Glomerular endothelial cell (primary cell): Measurements from ENCODE around the gene ATXN7L1. TPM values are rescaled to one million over a fixed set of nuclear protein-coding genes. Genes with fewer than 3 reads are reported as not detected.
"Not testable (repeated sequence)": the region's sequence is repeated elsewhere in the genome, so short reads cannot be mapped to it uniquely, and the experiment has no call there.

Source experiments
- DNase-seq: peaks from one replicate; pipeline ENCODE4 v3.0.0-alpha.2; 2011; ENCODE audit warnings: low read depth, low spot score; ENCODE audit errors: extremely low read depth
- total RNA-seq: library from RNA; depleted of rRNA; stranded (reverse); fragments of >200 nt; gene quantifications from 2 replicates; pipeline ENCODE4 v1.2.3, GENCODE V29; 2015

Gene ATXN7L1
- total RNA-seq, 1 donor from 2014 or later, result 11.7 TPM

DNA sequence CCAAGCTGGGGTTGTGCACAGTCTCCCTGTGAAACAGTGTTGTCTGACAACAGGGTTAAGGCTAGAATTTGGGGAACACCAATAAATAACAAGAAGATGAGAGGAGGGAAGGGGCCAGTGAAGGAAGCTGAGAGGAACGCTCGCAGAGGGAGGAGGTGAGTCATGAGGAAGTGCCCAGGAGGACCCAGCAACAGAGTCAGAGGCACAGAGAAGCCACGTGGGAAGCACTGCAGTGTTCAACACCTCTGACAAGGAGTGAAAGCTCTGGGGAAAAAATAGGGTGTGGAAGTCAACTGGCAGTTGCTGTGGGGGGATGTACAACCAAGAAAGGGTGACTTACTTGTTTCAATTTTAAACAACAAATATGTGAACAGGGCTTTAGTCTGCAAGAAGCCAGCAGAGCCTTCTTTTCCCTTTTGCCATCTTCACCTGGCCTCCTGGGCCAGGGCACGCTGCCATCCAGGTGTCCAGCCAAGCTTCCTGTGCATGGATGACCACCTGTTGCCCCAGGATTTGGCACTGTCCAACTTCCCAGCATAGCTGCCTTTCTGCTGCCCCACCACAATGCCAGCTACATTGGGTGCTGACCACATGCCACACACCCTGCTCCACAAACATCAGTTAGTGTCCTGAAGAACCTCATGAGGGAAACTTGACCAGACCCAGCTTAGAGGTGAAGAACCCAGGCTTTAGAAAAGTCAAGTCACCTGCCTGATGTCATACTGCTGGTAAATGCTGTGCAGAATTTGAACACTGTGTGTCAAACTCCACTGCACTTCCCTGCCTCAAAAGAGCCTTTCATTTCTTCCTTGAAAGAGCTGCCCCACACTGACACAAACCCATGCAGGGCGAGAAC, 69.6 kb downstream of the ATXN7L1 start:
- no peak for DNase-seq

DNA sequence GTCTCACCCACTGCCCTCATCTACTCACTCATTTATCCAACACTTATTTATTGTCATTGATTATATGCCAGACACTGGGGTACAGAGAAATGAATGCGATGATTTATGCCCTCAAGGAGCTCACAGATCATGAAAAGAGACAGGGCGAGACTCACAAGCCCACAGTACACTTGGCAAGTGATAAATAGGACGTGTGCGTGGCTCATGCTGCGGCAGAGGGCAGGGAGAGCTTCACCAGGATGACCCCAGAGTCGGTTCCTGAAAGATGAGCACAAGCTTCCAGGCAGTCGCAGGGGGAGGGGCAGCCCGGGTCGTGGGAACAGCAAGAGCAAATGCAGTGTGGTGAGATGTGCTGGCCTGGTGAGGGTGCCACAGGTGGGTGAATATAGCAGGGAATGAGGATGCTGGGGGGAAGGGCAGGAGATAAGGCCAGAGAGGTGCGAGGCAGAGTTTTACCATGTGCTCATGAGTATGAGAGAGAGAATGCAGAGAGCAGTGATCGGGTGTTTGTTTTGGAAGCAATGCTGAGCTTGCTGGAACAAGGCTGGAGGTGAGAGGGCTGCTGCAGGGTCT, 70.9 kb downstream of the ATXN7L1 start:
- no peak for DNase-seq

DNA sequence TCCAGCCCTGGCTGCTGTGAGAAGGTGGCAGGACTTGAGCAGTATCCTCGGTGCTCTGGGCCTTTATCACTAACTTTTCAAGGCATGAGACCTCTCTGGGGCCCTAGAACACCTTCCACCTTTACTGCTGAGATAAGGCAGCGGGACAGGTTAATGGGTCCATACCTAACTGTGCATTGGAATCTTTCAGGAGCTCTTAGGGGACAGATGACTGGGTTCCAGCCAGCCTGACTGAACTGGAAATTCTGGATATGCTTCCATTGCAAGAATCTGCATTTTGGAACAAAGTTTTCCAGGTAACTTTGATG, 73.0 kb downstream of the ATXN7L1 start:
- DNase-seq, result no peak

DNA sequence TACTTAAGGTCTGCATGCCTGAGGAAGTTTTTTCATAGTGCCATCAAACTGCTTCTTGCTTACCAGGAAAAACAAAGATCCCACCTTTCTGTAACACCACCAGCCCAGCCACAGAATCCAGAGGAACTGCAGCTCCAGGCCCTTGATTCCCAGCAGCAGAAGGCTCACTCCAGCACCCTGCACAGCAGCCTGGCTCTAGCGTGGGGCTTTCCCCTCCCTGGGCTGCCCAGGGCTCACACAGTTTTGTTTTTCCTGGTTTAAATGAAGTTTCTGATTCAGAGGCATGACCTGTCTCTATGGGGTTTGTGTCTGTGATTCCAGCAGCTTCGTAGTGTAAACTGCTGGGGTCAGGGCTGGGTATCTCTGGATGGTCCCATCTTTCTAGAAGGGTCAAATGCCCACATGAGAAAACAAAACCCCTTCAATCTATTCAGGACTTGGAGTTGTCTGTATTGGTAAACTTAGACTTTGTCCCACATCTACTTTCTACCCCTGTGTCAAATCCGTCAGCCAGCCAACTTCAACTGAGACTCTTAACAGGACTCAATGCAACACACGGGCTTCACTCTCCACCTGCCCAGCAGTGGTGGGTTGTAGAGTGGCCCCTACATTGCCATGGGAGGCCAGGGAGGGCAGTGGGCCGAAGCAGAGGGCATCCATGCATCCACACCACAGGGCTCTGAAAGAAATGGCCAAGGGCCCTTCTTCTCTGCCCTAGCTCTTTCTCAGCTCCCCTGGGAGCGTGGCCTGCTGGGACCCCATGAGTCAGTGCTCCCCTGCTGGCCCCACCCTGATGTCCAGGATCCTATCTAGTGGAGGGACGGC, 73.6 kb downstream of the ATXN7L1 start:
- DNase-seq, result no peak

DNA sequence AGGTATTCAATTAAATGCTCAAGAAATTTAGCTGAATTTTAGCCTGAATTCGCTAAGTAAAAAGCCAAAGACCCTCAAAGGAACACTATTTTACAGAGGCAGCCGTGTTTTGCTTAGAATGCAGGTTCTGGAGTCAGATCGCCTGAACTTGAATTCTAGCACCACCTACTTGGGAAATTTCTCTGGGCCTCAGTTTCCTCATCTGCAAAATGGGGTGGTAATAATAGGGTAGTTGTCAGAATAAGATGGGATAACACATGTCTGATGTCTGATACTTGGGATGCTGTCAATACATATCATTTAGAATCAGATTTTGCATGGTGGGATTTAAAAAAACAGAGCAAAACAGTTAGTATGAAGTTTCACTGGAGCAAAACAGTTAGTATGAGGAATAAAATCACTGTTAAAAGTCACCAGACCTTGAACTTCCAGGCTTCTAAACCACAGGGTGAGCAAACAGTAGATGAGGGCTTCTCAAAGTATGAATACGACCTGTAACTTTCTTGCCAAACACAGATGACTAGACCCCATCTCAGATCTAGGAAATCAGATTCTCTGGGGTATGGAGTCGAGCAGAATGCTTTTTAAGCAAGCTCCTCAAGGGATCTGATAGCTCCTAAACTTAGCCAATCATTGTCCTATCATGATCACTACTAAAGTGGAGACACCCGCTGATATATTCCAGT, 75.4 kb downstream of the ATXN7L1 start:
- no peak for DNase-seq

DNA sequence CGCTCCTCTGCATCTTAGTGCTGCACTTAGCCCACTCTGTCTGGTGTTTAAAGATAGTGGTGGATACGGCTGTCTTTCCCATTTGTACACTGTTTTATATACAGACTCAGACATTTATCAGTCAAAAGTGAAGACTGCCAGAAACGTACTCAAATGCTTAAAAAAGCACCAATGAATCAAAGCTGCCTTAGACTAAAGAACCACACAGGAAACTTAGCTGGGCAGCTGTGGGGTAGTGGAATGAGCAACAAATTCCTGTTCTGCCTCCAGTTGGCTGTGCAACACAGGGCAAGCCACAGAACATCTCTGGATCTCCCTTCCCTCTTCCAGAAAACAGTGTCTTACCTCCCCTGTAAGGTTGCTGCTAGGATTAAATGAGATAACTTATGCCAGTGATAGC, 76.0 kb downstream of the ATXN7L1 start:
- no peak for DNase-seq

DNA sequence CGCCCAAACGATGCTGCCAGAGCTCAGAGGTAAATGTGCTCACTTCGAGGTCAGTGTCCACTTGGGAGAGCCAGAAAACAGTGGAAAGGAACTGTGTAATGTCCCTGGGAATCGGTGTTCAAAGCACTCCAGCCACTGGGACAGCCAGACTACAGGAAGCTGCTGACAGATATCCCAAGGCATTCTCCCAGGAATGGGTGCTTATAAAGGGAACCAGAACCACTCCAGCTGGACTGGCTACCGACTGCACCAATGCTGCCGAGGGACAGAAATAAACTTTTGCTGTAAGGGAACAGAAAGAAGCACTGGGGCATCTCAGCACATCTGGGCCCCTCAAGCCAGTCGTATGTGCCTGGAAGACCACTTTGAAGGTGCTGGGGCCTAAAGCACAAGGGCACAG, 76.7 kb downstream of the ATXN7L1 start:
- no peak for DNase-seq

DNA sequence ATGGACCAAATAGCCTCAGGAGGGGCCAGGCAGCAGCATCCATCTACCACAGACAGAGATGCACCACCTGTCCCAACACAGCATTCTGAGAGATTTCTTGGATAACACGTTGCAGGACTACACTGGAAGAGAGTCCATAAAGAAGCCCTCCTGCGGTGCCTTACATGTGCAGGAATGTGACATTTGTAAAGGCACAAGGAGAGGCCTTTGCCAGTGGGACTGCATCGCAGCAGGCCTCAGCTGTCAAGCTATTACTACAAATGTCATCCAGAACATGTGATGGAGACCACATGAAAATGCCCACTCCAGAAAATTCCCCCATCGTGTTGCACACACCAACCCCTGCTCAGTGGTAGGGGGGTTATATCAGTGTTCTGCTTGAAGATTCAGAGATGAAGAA, 77.4 kb downstream of the ATXN7L1 start:
- no peak for DNase-seq

DNA sequence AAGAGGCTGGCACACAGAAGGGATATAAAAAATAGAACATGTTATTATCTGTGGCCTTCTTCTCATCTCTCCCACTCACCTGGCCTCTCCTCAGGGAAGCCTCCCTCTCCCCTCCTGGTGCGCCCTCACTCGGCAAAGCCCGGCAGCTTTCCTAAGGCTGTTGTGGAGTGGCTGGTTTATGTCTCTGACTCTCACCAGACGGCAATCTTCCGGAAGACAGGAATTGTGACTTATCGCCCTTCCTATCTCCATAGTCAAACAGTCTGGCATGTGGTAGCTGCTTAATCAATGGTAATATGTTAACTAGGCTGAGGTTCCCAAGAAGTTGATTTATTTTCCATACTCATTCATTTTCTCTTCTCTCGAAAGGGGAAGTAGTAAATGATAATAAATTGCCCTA, 78.7 kb downstream of the ATXN7L1 start:
- no peak for DNase-seq

DNA sequence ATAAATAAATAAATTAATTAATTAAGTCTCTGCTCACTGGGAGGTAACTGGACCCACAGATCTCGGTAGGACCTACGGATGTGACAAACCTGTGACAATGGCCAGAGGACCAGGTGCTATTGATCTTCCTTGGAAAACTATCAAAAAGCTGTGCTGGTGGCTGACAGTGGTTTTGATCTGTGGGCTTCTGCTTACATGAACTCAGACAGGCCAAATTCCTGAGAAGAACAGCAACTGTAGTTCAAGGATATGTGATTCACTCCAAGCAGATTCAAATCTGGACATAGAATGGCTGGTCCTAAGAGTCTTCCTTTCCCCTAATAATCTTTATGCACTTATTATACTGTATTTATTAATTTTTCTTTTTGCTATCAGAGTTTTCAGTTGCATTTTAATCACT, 80.0 kb downstream of the ATXN7L1 start:
- DNase-seq, result no peak

DNA sequence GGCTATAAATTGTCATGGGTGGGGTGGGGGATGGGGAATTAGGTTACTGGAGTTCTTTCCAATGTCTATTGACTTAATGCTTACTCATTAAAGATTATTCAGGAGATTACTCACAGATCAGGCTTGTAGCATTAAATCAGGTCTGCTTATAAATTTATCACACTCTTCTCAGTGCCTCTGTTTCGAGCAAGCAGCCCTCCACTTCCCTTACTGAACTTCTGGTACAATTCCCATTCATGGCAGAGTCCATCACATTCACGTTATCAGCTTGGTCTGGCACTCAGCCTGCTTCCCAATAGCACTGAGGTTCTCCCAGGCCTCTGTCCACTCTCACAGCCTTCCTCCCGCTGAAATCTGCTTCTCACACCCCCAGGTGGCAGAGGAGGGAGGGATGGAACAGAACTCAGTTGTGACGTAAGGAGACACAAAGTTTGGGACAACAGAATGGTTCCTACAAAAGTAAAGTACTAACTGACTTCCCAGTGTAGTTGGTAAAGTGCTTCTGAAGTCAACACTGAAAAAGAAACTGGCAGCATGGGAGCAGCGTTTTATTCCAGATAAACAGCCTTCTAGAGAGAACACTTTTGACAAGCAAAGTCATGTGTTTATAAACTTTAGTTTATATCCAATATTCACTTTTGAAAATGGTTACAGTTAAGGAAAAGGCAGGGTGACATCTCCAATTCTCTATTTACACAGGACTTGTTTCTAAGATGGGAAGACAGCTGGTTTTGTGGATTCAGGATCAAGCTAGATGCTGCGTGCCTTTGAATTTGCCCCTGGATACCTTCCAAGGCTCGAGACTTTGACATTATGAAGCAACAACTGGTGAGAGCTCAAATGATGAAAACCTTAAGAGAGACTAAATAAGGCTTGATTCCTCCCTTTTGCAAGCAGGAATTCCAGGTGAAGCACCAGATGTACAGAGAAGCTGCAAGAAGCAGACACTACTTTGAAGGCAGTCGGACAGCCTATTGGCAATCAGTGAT, 81.4 kb downstream of the ATXN7L1 start:
- no peak for DNase-seq

DNA sequence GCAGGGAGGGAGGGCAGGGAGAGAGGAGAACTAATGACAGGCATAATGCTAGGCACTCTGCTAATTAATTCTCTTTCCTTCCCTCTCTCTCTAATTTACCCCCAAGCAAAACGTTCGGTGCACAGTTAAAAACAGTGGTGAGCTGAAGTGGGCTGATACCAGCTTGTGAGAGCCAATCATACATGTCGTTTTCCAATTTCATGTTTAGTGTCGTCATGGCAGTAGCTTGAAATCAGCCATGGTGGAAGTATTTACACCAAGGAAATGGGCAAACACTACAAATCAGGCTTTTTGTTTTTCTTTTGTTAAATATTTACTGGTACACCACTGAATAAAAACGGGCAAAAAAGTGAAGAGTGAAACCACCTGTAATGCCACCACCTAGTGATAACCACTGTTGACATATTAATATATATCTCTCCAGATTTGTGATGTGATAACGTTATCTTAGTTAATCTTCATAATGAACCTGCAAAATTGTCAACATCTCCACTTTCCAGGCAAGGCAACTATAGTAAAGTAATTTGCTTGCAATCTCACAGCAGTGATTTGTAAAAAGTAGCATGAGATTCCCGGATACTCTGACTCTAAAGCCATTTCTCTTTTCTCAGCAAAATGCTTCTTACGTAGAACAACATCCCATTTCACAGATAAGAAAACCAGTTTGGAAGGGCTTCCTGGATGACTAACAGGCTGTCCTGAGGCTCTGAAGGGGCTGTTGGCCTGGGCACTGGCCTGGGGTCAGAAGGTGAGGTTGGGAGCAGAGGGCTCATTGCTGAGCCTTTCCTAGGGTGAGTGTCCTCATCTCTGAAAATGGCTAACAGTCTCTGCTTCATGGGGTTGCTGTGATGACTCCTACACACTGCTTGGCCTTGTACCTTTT, 83.7 kb downstream of the ATXN7L1 start:
- DNase-seq, result no peak

DNA sequence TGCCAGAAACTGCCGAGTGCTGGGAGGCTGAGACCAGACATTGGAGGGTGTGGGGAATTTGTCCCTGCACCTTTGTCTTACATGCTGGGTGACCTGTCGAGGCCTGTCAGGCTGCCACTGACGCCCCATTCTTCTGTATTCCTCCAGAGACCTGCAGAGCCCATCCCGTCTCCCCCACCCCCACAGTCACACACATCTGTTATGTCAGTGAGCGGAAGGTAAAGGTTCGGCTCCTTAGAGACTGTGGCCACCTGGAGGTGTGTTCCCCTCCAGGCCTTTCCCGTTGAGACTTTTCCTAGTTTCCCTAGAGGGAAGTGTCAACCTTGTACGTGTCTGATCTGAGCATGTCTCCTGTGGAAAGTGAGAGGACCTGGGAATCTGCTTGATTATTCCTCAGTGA, 84.5 kb downstream of the ATXN7L1 start:
- no peak for DNase-seq

DNA sequence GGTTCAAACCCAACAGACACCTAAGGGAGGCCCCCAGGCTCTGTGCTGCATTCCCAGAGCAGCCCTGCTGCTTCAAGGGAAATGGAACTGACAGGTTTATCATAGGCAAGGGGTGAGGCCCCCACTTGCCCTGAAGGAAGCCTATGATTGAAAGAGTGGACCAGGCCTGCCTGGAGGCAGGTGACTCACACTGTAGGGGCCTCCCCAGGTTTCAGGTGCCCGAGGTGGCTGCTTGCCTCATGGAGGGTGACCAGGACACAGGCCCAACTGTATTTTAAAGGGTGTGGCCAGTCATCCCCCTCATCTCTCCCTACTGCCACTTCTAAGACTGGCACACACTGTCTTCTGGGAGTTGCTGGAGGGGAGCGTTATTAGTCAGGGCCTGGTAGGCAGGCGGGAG, 85.4 kb downstream of the ATXN7L1 start:
- no peak for DNase-seq

DNA sequence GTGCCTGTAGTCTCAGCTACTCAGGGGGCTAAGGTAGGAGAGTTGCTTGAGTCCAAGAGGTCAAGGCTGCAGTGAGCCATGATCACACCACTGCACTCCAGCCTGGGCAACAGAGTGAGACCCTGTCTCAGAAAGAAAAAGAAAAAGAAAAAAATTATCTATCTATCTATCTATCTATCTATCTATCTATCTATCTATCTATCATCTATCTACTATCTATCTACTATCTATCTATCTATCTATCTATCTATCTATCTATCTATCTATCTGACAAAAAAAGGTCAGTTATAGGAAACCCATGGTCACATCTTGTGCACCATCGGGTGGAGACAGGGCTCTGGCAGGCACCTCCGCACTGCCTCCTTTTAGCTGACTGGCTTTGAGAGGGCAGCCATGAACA, 85.9 kb downstream of the ATXN7L1 start:
- DNase-seq, result not testable (repeated sequence)

DNA sequence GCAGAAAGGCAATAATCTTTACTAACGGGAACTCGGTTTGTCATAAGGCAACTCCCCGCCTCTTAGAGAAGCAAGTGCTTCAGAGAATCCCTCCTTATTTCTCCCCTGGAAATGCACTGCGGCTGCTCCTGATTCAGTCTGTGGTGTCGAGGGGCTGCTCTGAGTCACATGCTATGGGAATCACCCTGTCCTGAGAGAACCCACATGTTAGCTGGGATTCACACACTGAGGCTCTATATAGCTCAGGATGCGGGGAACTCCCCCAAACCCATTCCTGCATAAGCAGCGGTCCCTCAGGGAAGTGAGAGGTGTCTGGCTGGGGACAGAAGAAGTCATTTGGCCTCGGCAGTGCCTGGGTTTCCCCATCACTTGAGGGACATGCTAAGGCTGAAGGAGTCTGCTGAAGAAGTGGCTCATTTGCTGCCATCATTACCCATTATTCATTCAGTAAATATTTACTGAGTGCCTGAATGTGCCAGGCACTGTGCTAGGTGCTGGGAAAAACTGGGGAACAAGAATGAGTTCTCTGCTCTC, 87.5 kb downstream of the ATXN7L1 start:
- no peak for DNase-seq

DNA sequence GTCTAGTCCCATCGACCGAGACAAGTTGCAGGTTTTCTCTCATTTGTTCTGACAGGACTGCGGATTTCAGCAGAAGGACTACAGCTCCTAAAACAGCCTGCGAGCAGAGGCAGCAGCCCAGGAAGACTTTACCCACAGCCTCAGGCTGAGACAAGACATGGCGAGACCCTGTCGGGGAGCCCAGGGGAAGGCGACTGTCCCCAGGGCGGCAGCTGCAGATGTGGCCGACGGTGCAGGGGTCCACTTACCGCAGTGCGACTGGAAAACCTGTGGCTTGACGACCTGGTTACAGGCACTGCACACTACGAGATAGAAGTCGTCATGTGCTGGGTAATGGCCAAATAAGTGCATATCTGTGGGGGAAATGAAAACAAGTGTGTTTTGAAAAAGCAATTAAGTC, 88.0 kb downstream of the ATXN7L1 start:
- DNase-seq, result no peak

DNA sequence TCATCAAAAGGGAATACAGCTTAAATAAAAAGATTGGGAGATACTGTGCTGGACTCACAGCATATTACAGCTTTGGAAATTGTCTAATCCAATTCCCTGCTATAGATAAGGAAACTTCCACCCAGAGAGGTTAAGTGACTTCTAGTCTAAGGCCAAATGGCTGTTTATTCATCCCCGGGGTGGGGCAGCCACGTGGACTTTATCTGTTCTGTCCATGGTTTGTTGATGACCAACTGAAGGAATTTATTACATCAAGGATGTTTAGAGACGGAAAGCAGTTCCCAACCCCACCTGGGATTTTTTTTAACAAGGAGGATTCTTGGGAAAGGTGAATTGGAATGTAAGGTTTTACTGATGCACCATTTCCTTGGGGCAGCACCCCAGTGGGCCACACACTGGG, 88.6 kb downstream of the ATXN7L1 start:
- DNase-seq, result no peak
